ENCODE measurements around the gene EPHA6.

Gene EPHA6

GRCh38 chr3:97291901-97292300, 477.5 kb downstream of the EPHA6 start:
- Histone ChIP-seq H3K79me2 (ENCODE audit: insufficient read depth, low read length) (no peaks in the 10 kb centered on the region), H3K9me2 (ENCODE audit: low read depth, low read length) (no peaks in the 10 kb centered on the region), H3K27ac (ENCODE audit: low read depth, low read length, poor library complexity, severe bottlenecking) (no peak overlapping the region), H3K4me1 (ENCODE audit: insufficient read depth, low read length, severe bottlenecking) (no peaks in the 10 kb centered on the region), H3K9me3 (ENCODE audit: low read length) (no peaks in the 10 kb centered on the region), H3K4me3 (ENCODE audit: low read depth, low read length, poor library complexity, severe bottlenecking) (no peak overlapping the region), H4K20me1 (ENCODE audit: insufficient read depth, low read length) (no peaks in the 10 kb centered on the region), H2AFZ (ENCODE audit: low read length) (no peak overlapping the region), H3K27me3 (ENCODE audit: insufficient read depth, low read length) (no peaks in the 10 kb centered on the region), H3F3A (ENCODE audit: insufficient read depth, low read length) (no peaks in the 10 kb centered on the region), H3K9ac (ENCODE audit: low read length) (no peak overlapping the region), H3K4me2 (ENCODE audit: low read length) (no peak overlapping the region), H3K36me3 (ENCODE audit: insufficient read depth, low read length) (no peaks in the 10 kb centered on the region)
- TF ChIP-seq EZH2 (IDR thresholded peaks at IDR 0.05; ENCODE audit: borderline replicate concordance, low read length): no peak
- TF ChIP-seq CTCF (IDR thresholded peaks at IDR 0.05; ENCODE audit: low read length): no peak

DNA sequence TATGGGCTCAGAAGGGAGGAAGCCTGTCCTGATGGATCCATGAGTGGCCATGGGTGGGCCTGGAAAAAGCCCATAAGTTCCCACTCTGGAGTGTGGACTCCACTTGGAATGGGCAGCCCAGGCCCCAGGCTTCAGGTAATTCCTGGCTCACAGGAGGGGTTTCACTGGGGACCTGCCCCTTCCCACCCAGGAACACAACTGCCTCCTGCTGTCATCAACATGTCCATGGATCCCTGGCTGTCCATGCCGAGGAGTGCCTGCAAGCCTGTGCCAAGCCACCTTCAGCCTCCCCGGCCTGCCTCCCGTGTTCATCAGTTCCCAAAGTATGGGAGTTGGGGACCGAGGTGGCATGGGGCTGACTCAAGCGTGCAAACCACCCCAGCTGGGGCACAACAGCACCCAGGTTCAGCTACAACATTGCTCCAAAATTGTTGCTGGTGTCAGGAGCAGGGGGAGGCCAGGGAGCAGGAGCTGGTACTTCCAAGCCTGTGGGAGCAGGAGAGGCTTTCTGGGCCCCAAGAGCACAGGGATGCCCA, 479.3 kb downstream of the EPHA6 start:
- Histone ChIP-seq H3K9me2 (ENCODE audit: low read depth, low read length) (no peaks in the 10 kb centered on the region), H3K9me3 (ENCODE audit: low read length) (no peaks in the 10 kb centered on the region), H4K20me1 (ENCODE audit: insufficient read depth, low read length) (no peaks in the 10 kb centered on the region), H3K4me2 (ENCODE audit: low read length) (no peak overlapping the region), H3K4me3 (ENCODE audit: low read depth, low read length, poor library complexity, severe bottlenecking) (no peak overlapping the region), H3K36me3 (ENCODE audit: insufficient read depth, low read length) (no peaks in the 10 kb centered on the region), H3K4me1 (ENCODE audit: insufficient read depth, low read length, severe bottlenecking) (no peaks in the 10 kb centered on the region), H2AFZ (ENCODE audit: low read length) (no peak overlapping the region), H3K27ac (ENCODE audit: low read depth, low read length, poor library complexity, severe bottlenecking) (no peak overlapping the region), H3K27me3 (ENCODE audit: insufficient read depth, low read length) (no peaks in the 10 kb centered on the region), H3K9ac (ENCODE audit: low read length) (no peak overlapping the region), H3K79me2 (ENCODE audit: insufficient read depth, low read length) (no peaks in the 10 kb centered on the region), H3F3A (ENCODE audit: insufficient read depth, low read length) (no peaks in the 10 kb centered on the region)
- TF ChIP-seq EZH2 (IDR thresholded peaks at IDR 0.05; ENCODE audit: borderline replicate concordance, low read length) (no peak), CTCF (IDR thresholded peaks at IDR 0.05; ENCODE audit: low read length) (no peak)

- H3K4me1 ChIP-seq (ENCODE audit: insufficient read depth, low read length, severe bottlenecking): no peaks in the 10 kb centered on the region
- H3F3A ChIP-seq (ENCODE audit: insufficient read depth, low read length): no peaks in the 10 kb centered on the region
- no peaks in the 10 kb centered on the region for H3K36me3 ChIP-seq (ENCODE audit: insufficient read depth, low read length)
- H2AFZ ChIP-seq (ENCODE audit: low read length): no peak overlapping the region
- H4K20me1 ChIP-seq (ENCODE audit: insufficient read depth, low read length): no peaks in the 10 kb centered on the region
- no peaks in the 10 kb centered on the region for H3K9me3 ChIP-seq (ENCODE audit: low read length)
- H3K9me2 ChIP-seq (ENCODE audit: low read depth, low read length): no peaks in the 10 kb centered on the region
- no peak overlapping the region for H3K4me2 ChIP-seq (ENCODE audit: low read length)
- H3K4me3 ChIP-seq (ENCODE audit: low read depth, low read length, poor library complexity, severe bottlenecking): no peak overlapping the region
- H3K79me2 ChIP-seq (ENCODE audit: insufficient read depth, low read length): no peaks in the 10 kb centered on the region
- no peak overlapping the region for H3K27ac ChIP-seq (ENCODE audit: low read depth, low read length, poor library complexity, severe bottlenecking)
- no peak overlapping the region for H3K9ac ChIP-seq (ENCODE audit: low read length)
- no peaks in the 10 kb centered on the region for H3K27me3 ChIP-seq (ENCODE audit: insufficient read depth, low read length)
- no peak for TF ChIP-seq CTCF (IDR thresholded peaks at IDR 0.05; ENCODE audit: low read length)
- no peak for TF ChIP-seq EZH2 (IDR thresholded peaks at IDR 0.05; ENCODE audit: borderline replicate concordance, low read length)
Measured at GRCh38 chr3:97297032-97297431, 482.6 kb downstream of the EPHA6 start.

All from OCI-LY1 (cell line).